Measurements from ENCODE around the gene RIN3.

DNA sequence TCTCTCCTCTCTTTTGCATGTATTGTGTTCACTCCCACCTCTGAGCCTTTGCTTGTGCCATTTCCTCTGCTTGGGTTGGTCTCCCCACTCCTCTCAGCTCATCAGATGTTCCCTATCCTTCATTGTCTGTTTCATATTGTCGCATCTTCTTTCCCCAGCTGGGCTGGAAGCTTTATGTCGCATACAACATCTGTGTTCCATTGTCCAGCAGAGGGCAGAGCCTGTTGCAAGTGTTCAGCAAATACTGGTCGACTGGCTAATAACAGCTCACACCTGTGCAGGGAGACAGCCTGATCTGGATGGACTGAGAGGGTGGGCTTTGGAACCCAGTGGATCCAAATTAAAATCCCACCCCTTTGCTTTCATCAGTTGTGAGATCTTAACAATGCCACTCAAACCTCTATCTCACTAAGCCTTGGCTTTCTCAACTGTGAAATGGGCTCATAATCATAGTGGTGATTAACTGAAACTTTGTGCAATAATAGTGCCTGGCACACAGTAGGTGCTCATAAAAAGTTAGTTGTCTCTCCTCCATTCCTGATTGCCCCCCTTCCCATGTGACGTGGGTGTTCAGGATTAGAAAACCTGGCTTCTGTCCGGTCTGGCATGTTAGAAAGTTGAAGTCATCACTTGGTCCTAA, 75.8 kb downstream of the RIN3 start:
- TF ChIP-seq, protein P1, sequence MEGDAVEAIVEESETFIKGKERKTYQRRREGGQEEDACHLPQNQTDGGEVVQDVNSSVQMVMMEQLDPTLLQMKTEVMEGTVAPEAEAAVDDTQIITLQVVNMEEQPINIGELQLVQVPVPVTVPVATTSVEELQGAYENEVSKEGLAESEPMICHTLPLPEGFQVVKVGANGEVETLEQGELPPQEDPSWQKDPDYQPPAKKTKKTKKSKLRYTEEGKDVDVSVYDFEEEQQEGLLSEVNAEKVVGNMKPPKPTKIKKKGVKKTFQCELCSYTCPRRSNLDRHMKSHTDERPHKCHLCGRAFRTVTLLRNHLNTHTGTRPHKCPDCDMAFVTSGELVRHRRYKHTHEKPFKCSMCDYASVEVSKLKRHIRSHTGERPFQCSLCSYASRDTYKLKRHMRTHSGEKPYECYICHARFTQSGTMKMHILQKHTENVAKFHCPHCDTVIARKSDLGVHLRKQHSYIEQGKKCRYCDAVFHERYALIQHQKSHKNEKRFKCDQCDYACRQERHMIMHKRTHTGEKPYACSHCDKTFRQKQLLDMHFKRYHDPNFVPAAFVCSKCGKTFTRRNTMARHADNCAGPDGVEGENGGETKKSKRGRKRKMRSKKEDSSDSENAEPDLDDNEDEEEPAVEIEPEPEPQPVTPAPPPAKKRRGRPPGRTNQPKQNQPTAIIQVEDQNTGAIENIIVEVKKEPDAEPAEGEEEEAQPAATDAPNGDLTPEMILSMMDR (IDR thresholded peaks at IDR 0.05), result peak in 3 of 4 experiments; percentile 27 to 55 (median 41)
- TF ChIP-seq POLR2A (IDR thresholded peaks at IDR 0.05) (no peak), POLR2AphosphoS5 (IDR thresholded peaks at IDR 0.05) (no peak)

Data from prostate gland (tissue), 2 donors.